HG03469 (cell line): Measurements from ENCODE around the gene ZRSR2.
"Not testable (repeated sequence)": the region's sequence is repeated elsewhere in the genome, so short reads cannot be mapped to it uniquely, and the experiment has no call there.

Source experiments
- ATAC-seq: cut with Tn5 transposase; IDR thresholded peaks from one replicate; pipeline ENCODE4 v1.9.1; 2021; ENCODE audit warnings: mild to moderate bottlenecking, moderate library complexity, moderate number of reproducible peaks; ENCODE audit not compliant: unreplicated experiment

ZRSR2 gene

DNA sequence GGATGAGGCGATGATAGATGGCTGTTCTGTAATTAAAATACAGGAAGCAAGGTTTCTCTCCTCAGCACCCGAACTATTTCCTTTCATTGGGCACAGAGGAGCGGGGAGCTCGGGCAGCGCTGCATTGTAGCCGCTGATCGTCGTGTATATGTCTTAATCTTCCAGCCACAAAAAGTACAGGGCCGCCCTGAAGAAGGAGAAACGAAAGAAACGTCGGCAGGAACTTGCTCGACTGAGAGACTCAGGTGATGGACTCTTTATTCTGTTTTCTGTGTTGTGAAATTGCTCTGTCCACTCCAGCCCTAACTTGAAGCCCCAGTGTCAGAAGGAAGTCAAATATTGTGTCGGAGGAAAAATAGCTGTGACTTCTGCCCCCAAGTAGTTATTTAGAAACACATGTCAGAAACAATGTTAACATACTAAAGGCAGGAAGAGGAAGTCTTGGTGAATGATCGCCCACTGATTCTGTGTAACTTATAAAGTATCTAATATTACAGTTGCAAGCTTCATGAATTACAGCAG lies 546 bp downstream of the ZRSR2 start:
- no peak for ATAC-seq

DNA sequence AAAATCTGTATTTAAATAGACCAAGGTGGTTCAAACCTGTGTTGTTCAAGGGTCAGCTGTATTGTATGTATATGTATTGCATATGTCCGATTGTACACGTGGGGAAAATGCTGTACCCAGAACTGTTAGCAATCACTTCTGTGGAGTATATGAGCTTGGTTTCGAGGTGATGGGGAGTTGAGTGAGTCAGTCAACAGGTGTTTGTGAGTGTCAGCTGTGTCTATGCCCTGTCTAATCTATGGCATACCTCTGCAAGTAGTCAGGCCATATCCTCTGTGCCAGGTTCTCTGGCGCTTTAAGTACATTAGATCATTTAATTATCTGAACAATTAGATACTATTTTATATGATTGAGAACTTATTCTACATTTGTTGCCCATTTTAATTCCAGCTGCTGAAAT lies 7.4 kb downstream of the ZRSR2 start:
- no peak for ATAC-seq

DNA sequence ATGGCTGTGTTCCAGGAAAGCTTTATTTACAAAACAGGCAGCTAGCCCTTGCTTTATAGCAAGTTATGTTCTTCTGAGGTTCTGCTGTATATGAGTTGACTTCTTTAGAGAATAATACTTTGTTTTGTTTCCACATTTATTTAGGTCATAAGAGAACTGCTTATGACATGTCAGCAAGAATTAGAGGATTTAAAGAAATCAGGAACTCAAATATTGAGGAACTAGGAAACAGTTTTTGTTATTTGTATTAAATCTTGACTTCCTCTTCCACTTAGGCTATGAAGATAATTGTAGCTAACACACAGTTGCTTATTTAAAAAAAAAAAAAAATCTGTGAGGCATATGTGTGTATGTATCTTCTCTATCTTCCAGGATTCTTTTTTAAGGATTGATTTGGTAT lies 14.3 kb downstream of the ZRSR2 start:
- ATAC-seq = no peak

DNA sequence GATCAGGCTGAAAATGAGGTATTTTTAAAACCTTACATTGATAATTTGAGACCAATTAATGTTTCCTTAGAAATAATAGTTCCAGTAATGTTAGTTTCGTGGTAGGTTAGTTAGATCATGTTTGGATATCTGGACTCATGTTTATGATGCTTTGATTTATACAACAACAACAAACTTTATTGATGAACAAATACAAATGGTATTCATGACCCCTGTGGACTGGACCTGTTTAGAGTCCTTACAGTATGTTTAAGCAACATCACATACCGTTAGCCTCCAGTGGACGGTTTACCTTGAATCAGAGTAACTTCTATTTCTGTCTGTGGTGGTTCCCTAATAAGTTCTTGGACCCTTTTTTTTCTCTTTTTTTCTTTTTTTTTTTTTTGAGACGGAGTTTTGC lies 18.0 kb downstream of the ZRSR2 start:
- ATAC-seq = no peak

DNA sequence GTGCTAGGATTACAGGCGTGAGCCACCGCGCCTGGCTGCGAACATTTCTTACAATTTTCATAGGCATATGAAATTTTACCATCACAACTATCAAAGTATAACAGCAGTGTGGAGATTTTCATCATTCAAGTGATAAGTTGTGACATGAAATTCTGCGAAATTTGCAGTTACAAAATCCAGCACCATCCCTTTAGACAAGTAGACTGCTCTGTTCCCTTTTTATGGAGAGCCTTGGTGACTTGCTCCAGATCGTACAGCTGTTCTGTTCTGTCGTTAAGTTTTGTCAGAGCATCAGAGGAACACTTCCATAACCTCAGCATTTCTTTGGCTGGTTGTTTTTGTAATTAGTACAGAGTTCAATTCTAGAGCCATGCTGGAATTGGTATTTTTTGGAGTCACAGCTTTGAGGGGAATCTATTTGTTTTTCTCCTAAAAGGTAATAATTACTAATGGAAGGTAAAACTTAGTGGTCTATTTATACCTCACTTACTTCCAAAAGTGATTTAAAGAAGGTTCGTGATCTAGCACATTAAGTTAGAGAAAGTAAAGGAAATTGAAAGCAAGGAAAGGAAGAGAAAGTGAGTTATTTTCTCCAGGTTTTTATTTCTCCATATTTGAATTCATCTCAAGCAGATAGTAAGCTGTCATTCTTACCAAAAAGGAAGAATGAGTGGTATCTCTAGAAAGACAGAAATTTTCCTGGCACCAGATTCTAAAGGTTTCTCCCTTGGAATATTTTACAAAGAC lies 22.1 kb downstream of the ZRSR2 start:
- no peak for ATAC-seq

DNA sequence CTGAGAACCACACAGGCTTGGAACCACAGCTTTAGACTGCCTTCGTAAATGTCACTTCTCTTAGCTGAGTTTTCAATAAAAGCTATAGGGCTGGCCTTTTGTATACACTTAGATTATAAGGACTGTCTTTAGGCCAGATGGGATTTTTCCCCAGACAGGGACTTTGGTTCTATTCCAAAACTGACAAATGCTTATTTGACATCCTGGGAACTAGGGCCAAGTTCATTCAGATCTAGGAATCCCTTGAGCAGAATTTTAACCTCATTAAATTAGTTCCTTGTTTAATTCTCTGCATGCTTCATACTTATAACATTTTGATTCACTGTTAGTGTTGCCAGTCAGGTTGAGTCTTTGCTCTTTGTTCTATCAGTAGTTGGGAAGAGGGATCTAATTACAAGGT lies 23.1 kb downstream of the ZRSR2 start:
- no peak for ATAC-seq

DNA sequence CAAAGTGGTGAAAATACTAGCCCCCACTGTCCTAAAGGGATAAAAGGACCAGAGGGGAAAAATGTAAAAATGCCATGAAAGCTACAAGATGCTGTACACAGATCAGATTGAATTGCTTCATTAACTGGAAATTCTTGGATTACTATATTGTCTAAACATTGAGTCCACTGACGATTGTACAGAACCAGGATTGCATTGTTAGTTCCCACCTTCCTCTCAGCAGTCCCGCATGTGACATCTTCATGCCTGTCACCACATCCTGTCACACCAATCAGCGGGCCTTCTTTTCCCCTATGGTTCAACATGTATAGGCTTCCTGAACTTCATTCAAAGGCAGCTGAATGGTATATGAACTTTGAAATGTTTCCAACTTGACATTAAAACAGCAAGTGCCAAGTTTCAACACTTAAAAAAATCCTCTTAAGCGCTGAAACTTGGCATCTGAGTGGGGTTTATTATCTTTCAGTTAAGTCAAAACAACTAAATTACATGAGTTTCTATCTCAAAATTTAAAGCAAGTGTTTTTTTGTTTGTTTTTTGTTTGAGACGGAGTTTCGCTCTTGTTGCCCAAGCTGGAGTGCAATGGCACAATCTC lies 24.6 kb downstream of the ZRSR2 start:
- ATAC-seq = no peak

DNA sequence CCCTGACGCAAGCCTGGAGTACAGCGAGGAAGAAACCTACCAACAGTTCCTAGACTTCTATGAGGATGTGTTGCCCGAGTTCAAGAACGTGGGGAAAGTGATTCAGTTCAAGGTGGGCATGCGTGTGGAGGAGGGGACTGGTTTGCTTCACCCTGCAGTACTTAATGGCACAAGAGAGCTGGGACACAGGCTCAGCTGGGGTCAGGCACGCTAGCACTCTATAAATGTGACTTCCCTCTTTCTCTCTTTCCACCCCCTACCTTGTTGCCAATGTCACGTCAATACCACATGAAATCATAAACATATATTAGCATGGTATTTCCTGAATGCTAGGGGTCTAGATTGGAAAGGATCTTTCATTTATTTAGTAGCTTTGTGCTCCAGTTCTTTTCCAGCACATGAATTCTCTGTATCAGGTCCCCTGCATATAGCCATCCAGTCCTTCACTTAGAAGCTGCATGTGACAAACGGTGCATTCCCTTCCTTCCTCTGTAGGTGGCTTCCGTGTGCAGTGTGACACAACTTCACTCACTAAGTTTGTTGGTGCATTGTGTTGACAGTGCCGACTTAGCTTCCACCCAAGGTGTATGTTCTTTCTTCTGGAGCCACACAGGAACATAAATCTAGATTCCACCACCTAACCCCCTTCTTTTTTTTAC lies 25.6 kb downstream of the ZRSR2 start:
- no peak for ATAC-seq

DNA sequence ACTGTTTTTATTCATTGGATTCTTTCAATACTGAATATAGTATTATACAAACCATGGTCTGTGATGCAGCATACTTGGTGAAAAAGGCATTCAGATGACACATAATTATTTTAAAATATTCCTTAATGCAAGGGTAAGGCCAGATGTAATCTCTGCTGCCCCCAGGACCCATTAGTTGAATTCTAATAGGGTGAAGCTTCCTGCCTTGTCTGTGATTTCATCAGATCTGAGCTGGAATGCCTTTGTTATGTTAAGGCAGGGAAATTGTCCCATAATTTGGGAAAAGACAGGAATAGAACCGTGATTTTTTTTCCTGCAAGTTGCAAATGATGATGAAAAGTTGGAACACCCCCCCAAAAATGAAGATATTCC lies 26.1 kb downstream of the ZRSR2 start:
- ATAC-seq = no peak

DNA sequence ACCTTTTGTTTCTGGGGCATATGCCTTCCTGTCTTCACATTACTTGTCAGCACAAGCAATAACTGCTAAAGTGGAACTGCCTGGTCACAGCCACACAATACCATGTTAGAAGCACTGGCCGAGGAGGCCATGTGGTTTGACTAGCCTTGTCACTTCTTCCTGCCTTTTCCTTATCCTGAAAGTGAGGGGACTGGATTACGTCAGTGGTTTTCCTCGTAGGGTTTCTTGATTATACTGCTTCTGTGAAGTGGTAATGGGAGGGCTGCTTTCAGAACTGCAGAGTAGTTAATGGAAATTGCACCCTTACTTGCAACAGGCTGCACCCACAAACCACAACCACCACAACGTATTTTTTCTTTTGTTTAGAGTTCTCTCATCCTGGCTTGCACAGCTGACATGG lies 26.6 kb downstream of the ZRSR2 start:
- ATAC-seq = no peak

DNA sequence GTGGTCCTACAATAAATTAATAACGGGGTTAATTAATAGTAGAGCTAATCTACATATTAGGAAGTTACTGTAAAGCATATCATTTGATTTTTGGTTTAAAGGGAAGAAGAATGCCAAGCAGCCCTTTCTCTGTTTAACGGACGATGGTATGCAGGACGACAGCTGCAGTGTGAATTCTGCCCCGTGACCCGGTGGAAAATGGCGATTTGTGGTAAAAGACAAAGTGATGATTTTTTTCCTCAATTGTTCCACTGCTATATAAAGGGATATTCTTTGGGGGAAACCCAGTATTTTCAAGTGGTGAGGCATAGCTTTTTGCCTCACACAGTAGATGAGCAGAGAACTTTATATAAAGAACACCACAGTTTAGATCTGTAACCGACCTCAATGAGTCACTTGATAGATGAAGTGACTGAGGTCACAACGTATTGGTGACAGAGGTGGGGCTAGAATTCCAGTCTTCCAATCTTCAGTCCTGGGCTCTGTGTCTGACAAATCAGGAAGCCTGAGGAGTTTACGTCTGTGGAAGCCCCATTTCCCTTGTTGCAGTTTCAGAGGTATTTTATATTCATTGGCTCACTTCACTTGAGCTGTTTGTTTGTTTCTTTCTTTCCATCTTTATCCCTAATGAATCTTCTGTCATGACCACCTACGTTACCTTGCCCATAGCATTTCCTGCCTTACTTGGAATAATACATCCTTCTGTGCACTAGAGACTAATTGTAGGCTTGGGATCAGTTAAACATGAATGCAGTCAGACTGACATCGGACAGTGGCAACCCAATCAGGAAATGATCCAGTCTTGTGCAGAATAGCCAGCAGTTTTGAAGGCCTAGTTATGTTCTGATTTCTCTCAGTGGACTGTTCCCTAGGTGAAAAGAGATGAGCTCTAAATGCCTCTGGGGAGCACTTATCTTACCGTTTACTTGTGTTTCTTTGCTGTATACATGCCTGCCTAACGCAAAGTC lies 30.1 kb downstream of the ZRSR2 start:
- ATAC-seq = no peak

DNA sequence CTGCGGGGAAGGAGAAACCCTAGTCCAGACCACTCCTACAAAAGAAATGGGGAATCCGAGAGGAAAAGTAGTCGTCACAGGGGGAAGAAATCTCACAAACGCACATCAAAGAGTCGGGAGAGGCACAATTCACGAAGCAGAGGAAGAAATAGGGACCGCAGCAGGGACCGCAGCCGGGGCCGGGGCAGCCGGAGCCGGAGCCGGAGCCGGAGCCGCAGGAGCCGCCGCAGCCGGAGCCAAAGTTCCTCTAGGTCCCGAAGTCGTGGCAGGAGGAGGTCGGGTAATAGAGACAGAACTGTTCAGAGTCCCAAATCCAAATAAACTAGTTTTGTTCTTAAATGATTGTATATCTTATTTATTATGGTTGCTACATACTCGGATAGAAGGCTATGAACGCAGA lies 32.6 kb downstream of the ZRSR2 start:
- ATAC-seq = no peak

DNA sequence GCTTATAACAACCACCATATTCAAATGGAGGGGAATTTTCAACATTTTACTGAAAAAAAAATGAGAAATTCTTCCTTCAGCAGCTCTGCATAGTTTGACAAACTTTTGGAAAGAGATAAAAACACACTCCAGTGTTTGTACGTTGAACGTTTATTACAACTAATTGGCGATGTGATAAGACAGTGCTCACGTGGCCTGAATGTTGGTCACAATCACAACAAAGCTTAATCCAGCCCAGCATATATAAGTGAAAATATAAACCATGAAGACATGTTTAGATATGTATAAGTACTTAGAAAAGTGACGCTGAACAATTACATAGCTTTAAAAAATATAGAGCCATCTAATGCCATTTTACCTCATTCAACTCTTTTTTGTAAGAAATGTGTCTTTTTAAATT lies 35.7 kb downstream of the ZRSR2 start:
- no peak for ATAC-seq

DNA sequence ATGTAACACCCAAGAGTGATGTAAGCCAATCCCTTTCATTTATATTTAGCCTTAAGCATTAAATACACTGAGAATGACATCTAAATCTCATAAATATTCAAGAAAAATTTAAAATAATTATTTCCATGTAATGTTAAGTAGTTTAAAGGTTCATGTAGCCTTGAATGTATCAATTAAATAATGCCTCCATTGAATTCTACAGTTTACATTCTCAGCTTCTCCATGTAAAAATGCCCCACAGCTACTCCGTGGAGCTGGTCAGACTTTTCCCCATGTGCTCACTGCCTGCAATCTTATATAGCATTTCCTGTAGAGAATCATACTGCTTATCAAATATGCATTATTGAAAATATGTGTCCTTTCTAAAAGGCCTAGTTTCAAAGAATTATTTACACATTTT lies 38.9 kb downstream of the ZRSR2 start:
- no peak for ATAC-seq

DNA sequence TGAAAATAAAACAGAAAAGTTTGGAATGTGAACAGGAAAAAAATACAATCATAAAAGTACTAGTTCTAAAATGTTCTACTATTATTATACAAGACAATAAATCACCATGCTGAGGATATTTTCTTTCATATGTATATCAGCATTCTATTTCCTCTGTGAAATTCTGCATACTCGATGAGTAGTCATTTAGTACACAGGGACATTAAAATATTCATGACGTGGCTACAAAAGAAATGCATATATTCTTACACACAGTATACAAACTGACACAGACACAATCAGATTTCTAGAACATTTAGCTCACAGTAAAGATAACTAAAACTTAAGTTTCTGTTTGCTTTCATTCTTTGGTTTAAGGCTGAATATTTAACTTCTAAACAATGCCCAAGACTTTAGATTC lies 41.1 kb downstream of the ZRSR2 start:
- not testable (repeated sequence) for ATAC-seq

DNA sequence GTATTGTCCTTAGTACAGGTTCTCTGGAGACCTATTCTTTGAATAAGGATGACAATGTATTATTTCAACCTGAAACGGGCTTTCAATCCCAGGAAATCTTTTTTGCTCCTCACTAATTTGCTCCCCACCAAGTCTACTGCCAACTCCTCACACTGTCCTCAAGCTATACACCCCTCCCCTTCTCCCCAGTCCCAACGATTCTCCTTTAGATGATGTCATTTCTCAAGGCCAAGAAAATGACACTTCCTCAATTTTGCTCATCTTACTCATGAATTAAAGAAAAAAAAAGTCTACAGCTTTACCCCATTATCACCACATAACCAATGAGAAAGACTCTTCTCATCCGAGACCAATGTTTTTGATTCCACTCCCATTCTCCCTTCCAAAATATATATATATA lies 43.8 kb downstream of the ZRSR2 start:
- no peak for ATAC-seq

DNA sequence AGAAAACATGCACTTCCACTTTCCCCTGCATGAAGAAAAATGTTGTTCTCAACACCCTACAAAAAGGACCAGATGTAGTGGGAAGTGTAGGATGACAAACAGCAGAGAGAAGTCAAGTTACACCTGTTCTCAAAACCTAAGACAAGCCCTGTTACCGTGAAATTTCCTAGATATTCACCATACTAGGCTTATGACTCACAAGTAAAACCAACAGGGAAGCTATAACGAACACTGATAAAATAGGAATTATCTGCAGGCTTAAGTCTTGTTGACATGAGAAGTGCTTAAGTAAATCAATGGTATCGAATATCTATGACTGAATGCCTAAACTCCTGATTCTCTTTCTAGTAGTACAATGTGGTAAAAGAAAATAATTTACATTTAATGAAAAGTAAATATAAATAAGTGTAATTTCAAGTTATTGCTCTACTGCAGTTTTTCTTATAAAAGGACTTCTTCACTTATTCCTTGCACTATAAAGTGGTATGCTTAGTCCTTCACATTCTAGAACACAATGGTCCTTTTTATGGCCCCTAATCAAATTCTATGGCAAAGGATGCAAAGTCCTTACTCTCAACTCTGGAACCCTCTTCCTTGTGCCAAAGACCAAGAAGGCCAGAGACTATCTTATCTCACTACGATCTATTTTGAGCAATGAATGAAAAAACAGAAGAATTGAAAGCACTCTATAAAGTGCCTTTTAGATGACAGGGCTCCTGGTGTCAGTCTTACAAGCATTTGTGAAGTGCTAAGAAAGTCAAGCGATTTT lies 44.7 kb downstream of the ZRSR2 start:
- no peak for ATAC-seq

DNA sequence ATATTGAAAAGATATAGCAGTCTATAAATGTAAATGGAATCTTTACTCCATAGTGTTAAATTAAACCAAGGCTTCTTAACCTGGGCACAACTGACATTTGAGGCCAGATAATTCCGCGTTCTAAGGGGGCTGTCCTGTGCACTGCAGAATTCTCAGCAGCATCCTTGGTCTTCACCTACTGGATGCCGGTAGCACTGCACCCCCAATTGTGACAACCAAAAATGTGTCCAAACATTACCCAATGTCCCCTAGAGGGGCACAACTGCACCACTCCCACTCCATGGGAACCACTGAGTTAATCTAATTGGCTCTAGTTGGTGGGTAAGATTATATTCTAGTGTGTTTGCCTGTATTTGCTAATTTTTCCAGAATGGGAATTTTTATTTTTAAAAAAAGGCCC lies 47.7 kb downstream of the ZRSR2 start:
- no peak for ATAC-seq

DNA sequence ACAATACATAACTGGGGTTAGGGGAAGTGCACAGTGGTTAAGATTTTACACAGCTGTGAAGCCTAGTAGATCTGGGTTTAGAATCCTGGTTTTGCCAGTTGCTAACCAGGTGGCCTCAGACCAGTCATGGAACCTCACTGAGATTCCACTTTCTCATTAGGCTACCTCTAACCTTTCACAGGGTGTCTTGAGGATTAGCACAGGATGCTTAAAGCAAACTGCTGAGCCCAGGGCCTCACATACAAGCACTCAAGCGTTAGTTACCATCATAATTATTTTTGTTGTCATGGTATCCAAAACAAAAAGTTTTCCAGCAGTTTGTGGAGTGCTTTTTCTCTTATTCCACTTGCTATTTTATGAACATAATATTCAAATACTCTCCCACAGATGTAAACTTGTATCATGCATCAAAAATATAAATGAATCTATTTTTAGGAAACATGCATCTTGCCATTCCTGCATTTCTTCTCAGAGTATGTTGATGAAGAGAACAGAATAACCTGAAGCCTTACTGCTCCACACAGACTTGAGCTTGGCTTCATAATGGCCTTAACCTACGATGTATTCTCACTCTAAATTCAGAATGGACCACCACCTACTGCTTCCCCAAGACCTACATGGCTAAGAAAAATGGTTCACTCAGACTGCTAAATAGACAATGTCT lies 51.7 kb downstream of the ZRSR2 start:
- ATAC-seq = no peak

DNA sequence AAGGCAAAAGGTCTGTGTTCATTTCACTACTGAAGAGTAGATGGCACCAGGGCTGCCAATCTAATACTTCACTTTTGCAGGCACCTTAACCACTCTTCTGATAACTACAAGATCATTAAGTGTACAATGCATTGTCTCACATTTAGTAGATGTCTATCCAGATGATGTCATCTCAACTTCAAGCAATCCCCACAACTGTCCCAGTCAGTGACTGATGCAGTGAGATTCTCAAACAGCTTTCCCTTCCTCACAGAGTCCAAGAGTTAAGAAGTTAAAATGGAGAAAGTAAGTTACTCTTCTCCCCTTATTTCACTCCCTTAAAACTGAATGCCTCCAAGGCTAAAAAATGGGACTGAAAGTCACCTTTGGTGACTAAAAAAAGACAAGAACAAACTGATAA lies 53.7 kb downstream of the ZRSR2 start:
- ATAC-seq = no peak
